ENCODE results near the gene DYRK1B.

GRCh38 chr19:39843919-39844793 lies 10.2 kb upstream of the DYRK1B start:
- peak; percentile 85 for TF ChIP-seq CTCF (IDR thresholded peaks at IDR 0.05; ENCODE audit: insufficient read depth, low read depth, low read length)
- TF ChIP-seq EZH2 (IDR thresholded peaks at IDR 0.05; ENCODE audit: insufficient read depth, low read length): no peak

All from astrocyte (in vitro differentiated cells and primary cell).